ENCODE results near the gene PRKN.

DNA sequence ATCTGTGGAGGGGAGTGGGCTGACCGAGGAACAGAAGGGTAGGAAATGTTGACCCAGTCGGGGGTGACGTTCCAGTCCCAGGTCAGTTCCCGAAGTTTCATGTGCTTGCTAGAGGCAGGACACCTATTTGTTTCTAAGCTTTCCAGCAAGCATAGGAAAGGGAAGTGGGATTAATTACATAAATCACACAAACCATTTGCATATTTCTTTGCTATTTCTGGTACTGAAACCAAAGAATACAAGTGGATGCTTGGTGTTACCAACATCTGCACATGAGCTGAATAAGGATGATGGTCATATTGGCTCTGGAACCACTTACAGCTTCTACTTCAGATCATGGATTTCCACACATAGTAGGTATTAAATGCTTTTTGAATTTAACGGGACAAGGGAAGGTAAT, 546.5 kb downstream of the PRKN start:
- TF ChIP-seq ZNF302 (tag by site-specific recombination; IDR thresholded peaks at IDR 0.05; ENCODE audit: low read depth): no peak
- TF ChIP-seq ZSCAN23 (tag by site-specific recombination; IDR thresholded peaks at IDR 0.05): no peak
- no peak for TF ChIP-seq ZNF530 (tag by site-specific recombination; IDR thresholded peaks at IDR 0.05; ENCODE audit: low read depth)
- TF ChIP-seq, protein P1, sequence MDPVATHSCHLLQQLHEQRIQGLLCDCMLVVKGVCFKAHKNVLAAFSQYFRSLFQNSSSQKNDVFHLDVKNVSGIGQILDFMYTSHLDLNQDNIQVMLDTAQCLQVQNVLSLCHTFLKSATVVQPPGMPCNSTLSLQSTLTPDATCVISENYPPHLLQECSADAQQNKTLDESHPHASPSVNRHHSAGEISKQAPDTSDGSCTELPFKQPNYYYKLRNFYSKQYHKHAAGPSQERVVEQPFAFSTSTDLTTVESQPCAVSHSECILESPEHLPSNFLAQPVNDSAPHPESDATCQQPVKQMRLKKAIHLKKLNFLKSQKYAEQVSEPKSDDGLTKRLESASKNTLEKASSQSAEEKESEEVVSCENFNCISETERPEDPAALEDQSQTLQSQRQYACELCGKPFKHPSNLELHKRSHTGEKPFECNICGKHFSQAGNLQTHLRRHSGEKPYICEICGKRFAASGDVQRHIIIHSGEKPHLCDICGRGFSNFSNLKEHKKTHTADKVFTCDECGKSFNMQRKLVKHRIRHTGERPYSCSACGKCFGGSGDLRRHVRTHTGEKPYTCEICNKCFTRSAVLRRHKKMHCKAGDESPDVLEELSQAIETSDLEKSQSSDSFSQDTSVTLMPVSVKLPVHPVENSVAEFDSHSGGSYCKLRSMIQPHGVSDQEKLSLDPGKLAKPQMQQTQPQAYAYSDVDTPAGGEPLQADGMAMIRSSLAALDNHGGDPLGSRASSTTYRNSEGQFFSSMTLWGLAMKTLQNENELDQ (tag by site-specific recombination; IDR thresholded peaks at IDR 0.05; ENCODE audit: low read depth): no peak
- TF ChIP-seq CTCF (tag by site-specific recombination; IDR thresholded peaks at IDR 0.05): no peak
- no peak for TF ChIP-seq ZNF280C (tag by site-specific recombination; IDR thresholded peaks at IDR 0.05)
- TF ChIP-seq ZNF707 (tag by site-specific recombination; IDR thresholded peaks at IDR 0.05): no peak
- no peak for TF ChIP-seq ZNF324 (tag by site-specific recombination; IDR thresholded peaks at IDR 0.05)
- no peak for TF ChIP-seq ZNF776 (tag by site-specific recombination; IDR thresholded peaks at IDR 0.05; ENCODE audit: borderline replicate concordance)
- TF ChIP-seq, protein P2, sequence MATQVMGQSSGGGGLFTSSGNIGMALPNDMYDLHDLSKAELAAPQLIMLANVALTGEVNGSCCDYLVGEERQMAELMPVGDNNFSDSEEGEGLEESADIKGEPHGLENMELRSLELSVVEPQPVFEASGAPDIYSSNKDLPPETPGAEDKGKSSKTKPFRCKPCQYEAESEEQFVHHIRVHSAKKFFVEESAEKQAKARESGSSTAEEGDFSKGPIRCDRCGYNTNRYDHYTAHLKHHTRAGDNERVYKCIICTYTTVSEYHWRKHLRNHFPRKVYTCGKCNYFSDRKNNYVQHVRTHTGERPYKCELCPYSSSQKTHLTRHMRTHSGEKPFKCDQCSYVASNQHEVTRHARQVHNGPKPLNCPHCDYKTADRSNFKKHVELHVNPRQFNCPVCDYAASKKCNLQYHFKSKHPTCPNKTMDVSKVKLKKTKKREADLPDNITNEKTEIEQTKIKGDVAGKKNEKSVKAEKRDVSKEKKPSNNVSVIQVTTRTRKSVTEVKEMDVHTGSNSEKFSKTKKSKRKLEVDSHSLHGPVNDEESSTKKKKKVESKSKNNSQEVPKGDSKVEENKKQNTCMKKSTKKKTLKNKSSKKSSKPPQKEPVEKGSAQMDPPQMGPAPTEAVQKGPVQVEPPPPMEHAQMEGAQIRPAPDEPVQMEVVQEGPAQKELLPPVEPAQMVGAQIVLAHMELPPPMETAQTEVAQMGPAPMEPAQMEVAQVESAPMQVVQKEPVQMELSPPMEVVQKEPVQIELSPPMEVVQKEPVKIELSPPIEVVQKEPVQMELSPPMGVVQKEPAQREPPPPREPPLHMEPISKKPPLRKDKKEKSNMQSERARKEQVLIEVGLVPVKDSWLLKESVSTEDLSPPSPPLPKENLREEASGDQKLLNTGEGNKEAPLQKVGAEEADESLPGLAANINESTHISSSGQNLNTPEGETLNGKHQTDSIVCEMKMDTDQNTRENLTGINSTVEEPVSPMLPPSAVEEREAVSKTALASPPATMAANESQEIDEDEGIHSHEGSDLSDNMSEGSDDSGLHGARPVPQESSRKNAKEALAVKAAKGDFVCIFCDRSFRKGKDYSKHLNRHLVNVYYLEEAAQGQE (tag by site-specific recombination; IDR thresholded peaks at IDR 0.05): no peak
- no peak for TF ChIP-seq ZNF664 (tag by site-specific recombination; IDR thresholded peaks at IDR 0.05)
- no peak for TF ChIP-seq ZSCAN30 (tag by site-specific recombination; IDR thresholded peaks at IDR 0.05)
- no peak for TF ChIP-seq ZNF175 (tag by site-specific recombination; IDR thresholded peaks at IDR 0.05)
- TF ChIP-seq ZBTB7A (tag by site-specific recombination; IDR thresholded peaks at IDR 0.05; ENCODE audit: low read depth): no peak
